ENCODE data around the gene SELENOK. TPM values are rescaled to one million over a fixed set of nuclear protein-coding genes. Genes with fewer than 3 reads are reported as not detected.

Gene SELENOK
- total and polyA plus RNA-seq, 2 of the 13 experiments (the other 11 are each of a cell fraction or from before 2014, with no cell fraction given), result 67.0 to 81.0 TPM

DNA sequence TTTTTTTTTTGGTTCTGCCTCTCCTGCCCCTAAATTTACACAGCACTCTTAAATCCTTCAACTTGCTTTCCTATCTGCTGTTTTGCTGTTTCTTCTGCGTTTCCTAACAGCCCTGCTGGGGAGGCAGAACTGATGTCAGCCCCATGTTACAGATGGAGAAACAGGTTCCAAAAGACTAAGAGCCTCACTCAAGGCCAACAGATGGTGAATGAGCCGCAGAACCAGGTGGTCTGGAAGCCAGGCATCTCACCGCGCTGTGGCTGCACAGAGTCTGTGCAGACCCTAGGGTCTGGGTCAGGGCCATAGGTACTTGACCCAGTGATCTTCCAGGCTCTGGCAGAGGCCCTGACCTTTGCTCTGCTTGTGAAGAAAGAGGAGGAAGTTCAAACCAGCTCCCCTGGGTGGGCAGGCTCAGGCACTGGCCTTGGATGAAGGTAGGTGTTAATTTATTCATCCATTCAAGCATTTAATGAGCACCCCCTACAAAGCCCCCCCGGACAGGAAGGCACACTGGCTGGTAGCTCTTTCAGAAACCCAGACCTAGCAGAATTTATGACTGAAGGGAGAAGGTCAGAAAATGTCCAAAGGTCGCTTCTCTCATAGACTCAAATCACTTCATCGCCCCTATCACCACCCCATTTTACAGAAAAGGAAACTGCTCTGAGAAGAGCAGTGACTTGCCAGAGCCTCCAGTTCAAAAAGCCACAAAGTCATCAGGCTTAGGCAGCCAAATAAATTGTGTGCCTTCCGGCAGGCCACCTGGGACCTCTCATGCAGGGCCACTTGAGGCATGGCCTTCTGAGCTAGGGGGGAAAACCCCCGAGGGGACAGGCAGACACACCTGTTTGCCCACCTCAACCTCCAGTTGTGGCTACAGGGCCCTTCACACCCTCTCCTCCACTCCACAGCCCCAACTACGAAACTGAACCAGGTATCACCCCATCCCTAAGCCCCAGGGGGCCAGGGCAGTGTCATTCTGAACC, 48.2 kb downstream of the SELENOK start (continued):
- TF ChIP-seq, protein P1, sequence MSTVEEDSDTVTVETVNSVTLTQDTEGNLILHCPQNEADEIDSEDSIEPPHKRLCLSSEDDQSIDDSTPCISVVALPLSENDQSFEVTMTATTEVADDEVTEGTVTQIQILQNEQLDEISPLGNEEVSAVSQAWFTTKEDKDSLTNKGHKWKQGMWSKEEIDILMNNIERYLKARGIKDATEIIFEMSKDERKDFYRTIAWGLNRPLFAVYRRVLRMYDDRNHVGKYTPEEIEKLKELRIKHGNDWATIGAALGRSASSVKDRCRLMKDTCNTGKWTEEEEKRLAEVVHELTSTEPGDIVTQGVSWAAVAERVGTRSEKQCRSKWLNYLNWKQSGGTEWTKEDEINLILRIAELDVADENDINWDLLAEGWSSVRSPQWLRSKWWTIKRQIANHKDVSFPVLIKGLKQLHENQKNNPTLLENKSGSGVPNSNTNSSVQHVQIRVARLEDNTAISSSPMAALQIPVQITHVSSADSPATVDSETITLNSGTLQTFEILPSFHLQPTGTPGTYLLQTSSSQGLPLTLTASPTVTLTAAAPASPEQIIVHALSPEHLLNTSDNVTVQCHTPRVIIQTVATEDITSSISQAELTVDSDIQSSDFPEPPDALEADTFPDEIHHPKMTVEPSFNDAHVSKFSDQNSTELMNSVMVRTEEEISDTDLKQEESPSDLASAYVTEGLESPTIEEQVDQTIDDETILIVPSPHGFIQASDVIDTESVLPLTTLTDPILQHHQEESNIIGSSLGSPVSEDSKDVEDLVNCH (CRISPR knock-in tag; IDR thresholded peaks at IDR 0.05), result no peak
- TF ChIP-seq DR1 (CRISPR knock-in tag; IDR thresholded peaks at IDR 0.05) (no peak), EHMT2 (IDR thresholded peaks at IDR 0.05; ENCODE audit: borderline replicate concordance, low read depth, low read length) (no peak), ZNF333 (CRISPR knock-in tag; IDR thresholded peaks at IDR 0.05; ENCODE audit: borderline replicate concordance) (no peak), PAX8 (CRISPR knock-in tag; IDR thresholded peaks at IDR 0.05; ENCODE audit: borderline replicate concordance) (no peak), TGIF2 (CRISPR knock-in tag; IDR thresholded peaks at IDR 0.05) (no peak; the same call in 1 of the 2 replicates), ZNF713 (CRISPR knock-in tag; IDR thresholded peaks at IDR 0.05) (no peak), RARG (CRISPR knock-in tag; IDR thresholded peaks at IDR 0.05; ENCODE audit: low read depth) (no peak), ZSCAN22 (CRISPR knock-in tag; IDR thresholded peaks at IDR 0.05) (no peak)
- TF ChIP-seq, protein P2, sequence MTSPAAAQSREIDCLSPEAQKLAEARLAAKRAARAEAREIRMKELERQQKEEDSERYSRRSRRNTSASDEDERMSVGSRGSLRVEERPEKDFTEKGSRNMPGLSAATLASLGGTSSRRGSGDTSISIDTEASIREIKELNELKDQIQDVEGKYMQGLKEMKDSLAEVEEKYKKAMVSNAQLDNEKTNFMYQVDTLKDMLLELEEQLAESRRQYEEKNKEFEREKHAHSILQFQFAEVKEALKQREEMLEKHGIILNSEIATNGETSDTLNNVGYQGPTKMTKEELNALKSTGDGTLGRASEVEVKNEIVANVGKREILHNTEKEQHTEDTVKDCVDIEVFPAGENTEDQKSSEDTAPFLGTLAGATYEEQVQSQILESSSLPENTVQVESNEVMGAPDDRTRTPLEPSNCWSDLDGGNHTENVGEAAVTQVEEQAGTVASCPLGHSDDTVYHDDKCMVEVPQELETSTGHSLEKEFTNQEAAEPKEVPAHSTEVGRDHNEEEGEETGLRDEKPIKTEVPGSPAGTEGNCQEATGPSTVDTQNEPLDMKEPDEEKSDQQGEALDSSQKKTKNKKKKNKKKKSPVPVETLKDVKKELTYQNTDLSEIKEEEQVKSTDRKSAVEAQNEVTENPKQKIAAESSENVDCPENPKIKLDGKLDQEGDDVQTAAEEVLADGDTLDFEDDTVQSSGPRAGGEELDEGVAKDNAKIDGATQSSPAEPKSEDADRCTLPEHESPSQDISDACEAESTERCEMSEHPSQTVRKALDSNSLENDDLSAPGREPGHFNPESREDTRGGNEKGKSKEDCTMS (CRISPR knock-in tag; conservative IDR thresholded peaks at IDR 0.05), result no peak
- TF ChIP-seq, protein P3, sequence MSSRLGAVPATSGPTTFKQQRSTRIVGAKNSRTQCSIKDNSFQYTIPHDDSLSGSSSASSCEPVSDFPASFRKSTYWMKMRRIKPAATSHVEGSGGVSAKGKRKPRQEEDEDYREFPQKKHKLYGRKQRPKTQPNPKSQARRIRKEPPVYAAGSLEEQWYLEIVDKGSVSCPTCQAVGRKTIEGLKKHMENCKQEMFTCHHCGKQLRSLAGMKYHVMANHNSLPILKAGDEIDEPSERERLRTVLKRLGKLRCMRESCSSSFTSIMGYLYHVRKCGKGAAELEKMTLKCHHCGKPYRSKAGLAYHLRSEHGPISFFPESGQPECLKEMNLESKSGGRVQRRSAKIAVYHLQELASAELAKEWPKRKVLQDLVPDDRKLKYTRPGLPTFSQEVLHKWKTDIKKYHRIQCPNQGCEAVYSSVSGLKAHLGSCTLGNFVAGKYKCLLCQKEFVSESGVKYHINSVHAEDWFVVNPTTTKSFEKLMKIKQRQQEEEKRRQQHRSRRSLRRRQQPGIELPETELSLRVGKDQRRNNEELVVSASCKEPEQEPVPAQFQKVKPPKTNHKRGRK (CRISPR knock-in tag; IDR thresholded peaks at IDR 0.05), result no peak
- TF ChIP-seq, protein P4, sequence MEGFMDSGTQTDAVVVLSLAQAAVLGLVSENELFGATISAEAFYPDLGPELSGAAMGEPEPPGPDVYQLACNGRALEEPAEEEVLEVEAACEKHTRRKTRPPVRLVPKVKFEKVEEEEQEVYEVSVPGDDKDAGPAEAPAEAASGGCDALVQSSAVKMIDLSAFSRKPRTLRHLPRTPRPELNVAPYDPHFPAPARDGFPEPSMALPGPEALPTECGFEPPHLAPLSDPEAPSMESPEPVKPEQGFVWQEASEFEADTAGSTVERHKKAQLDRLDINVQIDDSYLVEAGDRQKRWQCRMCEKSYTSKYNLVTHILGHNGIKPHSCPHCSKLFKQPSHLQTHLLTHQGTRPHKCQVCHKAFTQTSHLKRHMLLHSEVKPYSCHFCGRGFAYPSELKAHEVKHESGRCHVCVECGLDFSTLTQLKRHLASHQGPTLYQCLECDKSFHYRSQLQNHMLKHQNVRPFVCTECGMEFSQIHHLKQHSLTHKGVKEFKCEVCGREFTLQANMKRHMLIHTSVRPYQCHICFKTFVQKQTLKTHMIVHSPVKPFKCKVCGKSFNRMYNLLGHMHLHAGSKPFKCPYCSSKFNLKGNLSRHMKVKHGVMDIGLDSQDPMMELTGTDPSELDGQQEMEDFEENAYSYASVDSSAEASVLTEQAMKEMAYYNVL (CRISPR knock-in tag; IDR thresholded peaks at IDR 0.05; ENCODE audit: borderline replicate concordance), result no peak
- TF ChIP-seq, protein P5, sequence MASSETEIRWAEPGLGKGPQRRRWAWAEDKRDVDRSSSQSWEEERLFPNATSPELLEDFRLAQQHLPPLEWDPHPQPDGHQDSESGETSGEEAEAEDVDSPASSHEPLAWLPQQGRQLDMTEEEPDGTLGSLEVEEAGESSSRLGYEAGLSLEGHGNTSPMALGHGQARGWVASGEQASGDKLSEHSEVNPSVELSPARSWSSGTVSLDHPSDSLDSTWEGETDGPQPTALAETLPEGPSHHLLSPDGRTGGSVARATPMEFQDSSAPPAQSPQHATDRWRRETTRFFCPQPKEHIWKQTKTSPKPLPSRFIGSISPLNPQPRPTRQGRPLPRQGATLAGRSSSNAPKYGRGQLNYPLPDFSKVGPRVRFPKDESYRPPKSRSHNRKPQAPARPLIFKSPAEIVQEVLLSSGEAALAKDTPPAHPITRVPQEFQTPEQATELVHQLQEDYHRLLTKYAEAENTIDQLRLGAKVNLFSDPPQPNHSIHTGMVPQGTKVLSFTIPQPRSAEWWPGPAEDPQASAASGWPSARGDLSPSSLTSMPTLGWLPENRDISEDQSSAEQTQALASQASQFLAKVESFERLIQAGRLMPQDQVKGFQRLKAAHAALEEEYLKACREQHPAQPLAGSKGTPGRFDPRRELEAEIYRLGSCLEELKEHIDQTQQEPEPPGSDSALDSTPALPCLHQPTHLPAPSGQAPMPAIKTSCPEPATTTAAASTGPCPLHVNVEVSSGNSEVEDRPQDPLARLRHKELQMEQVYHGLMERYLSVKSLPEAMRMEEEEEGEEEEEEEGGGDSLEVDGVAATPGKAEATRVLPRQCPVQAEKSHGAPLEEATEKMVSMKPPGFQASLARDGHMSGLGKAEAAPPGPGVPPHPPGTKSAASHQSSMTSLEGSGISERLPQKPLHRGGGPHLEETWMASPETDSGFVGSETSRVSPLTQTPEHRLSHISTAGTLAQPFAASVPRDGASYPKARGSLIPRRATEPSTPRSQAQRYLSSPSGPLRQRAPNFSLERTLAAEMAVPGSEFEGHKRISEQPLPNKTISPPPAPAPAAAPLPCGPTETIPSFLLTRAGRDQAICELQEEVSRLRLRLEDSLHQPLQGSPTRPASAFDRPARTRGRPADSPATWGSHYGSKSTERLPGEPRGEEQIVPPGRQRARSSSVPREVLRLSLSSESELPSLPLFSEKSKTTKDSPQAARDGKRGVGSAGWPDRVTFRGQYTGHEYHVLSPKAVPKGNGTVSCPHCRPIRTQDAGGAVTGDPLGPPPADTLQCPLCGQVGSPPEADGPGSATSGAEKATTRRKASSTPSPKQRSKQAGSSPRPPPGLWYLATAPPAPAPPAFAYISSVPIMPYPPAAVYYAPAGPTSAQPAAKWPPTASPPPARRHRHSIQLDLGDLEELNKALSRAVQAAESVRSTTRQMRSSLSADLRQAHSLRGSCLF (CRISPR knock-in tag; IDR thresholded peaks at IDR 0.05; ENCODE audit: borderline replicate concordance), result 0 out of 2 replicates have a peak, but pooled peaks have one; percentile 9
